ENCODE measurements around the gene ADGRL3. TPM values are rescaled to one million over a fixed set of nuclear protein-coding genes. Genes with fewer than 3 reads are reported as not detected.

The ADGRL3 gene
- total RNA-seq, 2 experiments from 2014 or later = not detected

GRCh38 chr4:61407642-61408618, 207.8 kb downstream of the ADGRL3 start:
- no peaks in the 10 kb centered on the region for H3K4me1 ChIP-seq (ENCODE audit: insufficient read depth, low read length, poor library complexity, severe bottlenecking)
- POLR2A ChIA-PET = interaction anchor here (0.7 to 1.0 kb wide), 2 partner anchors 12 to 467 kb away, joined by 3 to 5 read pairs; no protein-coding TSS in a partner anchor
- intact Hi-C loops (cut with micrococcal nuclease; ENCODE audit: unreplicated experiment) = no loop called here
- no peaks in the 10 kb centered on the region for H4K20me1 ChIP-seq (ENCODE audit: insufficient read depth, low read length)
- H3K27ac ChIP-seq (ENCODE audit: low read depth, low read length, poor library complexity, severe bottlenecking) = no peak overlapping the region
- H3K4me3 ChIP-seq (ENCODE audit: low read depth, low read length, poor library complexity, severe bottlenecking) = no peak overlapping the region
- no peak overlapping the region for H2AFZ ChIP-seq (ENCODE audit: low read length)
- TF ChIP-seq CTCF (conservative IDR thresholded peaks at IDR 0.05; ENCODE audit: low read length) (no peak), EZH2phosphoT487 (IDR thresholded peaks at IDR 0.05; ENCODE audit: borderline replicate concordance, low read depth, low read length) (no peak)
- H3K36me3 ChIP-seq (ENCODE audit: insufficient read depth, low read length) = no peaks in the 10 kb centered on the region
- H3K79me2 ChIP-seq (ENCODE audit: insufficient read depth, low read depth, low read length) = no peaks in the 10 kb centered on the region
- H3K9me3 ChIP-seq (ENCODE audit: low read length) = no peaks in the 10 kb centered on the region
- no peaks in the 10 kb centered on the region for H3K9me2 ChIP-seq (ENCODE audit: insufficient read depth, low read length)
- H3K4me2 ChIP-seq (ENCODE audit: low read length) = no peak overlapping the region
- no TSS peak for BruUV-seq (replicated peaks)
- DNase-seq (ENCODE audit: low spot score) = no peak
- CTCF ChIA-PET (ENCODE audit: unreplicated experiment) = no interaction called here

GRCh38 chr4:61408861-61409260, 208.7 kb downstream of the ADGRL3 start:
- no peak overlapping the region for H3K4me3 ChIP-seq (ENCODE audit: low read depth, low read length, poor library complexity, severe bottlenecking)
- POLR2A ChIA-PET = interaction anchor here (0.7 kb wide), 1 partner anchor 468 kb away, joined by 5 read pairs; no protein-coding TSS in a partner anchor
- no peak for TF ChIP-seq CTCF (conservative IDR thresholded peaks at IDR 0.05; ENCODE audit: low read length)
- H3K9me3 ChIP-seq (ENCODE audit: low read length) = no peaks in the 10 kb centered on the region
- CTCF ChIA-PET (ENCODE audit: unreplicated experiment) = no interaction called here
- no peak overlapping the region for H3K4me2 ChIP-seq (ENCODE audit: low read length)
- no peaks in the 10 kb centered on the region for H3K79me2 ChIP-seq (ENCODE audit: insufficient read depth, low read depth, low read length)
- no peaks in the 10 kb centered on the region for H4K20me1 ChIP-seq (ENCODE audit: insufficient read depth, low read length)
- H2AFZ ChIP-seq (ENCODE audit: low read length) = no peak overlapping the region
- H3K9me2 ChIP-seq (ENCODE audit: insufficient read depth, low read length) = no peaks in the 10 kb centered on the region
- H3K36me3 ChIP-seq (ENCODE audit: insufficient read depth, low read length) = no peaks in the 10 kb centered on the region
- intact Hi-C loops (cut with micrococcal nuclease; ENCODE audit: unreplicated experiment) = no loop called here
- no peak for DNase-seq (ENCODE audit: low spot score)
- BruUV-seq (replicated peaks) = no TSS peak
- H3K27ac ChIP-seq (ENCODE audit: low read depth, low read length, poor library complexity, severe bottlenecking) = no peak overlapping the region
- no peaks in the 10 kb centered on the region for H3K4me1 ChIP-seq (ENCODE audit: insufficient read depth, low read length, poor library complexity, severe bottlenecking)

- H3K9me2 ChIP-seq (ENCODE audit: insufficient read depth, low read length) = no peaks in the 10 kb centered on the region
- no peak overlapping the region for H2AFZ ChIP-seq (ENCODE audit: low read length)
- no peaks in the 10 kb centered on the region for H3K36me3 ChIP-seq (ENCODE audit: insufficient read depth, low read length)
- no peaks in the 10 kb centered on the region for H4K20me1 ChIP-seq (ENCODE audit: insufficient read depth, low read length)
- POLR2A ChIA-PET = interaction anchor here (0.7 to 1.1 kb wide), 2 partner anchors 9 to 11 kb away, joined by 3 read pairs; no protein-coding TSS in a partner anchor
- no peaks in the 10 kb centered on the region for H3K4me1 ChIP-seq (ENCODE audit: insufficient read depth, low read length, poor library complexity, severe bottlenecking)
- H3K9me3 ChIP-seq (ENCODE audit: low read length) = no peaks in the 10 kb centered on the region
- no peak overlapping the region for H3K4me2 ChIP-seq (ENCODE audit: low read length)
- no peak overlapping the region for H3K27ac ChIP-seq (ENCODE audit: low read depth, low read length, poor library complexity, severe bottlenecking)
- no peak for TF ChIP-seq EZH2phosphoT487 (IDR thresholded peaks at IDR 0.05; ENCODE audit: borderline replicate concordance, low read depth, low read length)
- no peak for TF ChIP-seq CTCF (conservative IDR thresholded peaks at IDR 0.05; ENCODE audit: low read length)
- no peak overlapping the region for H3K4me3 ChIP-seq (ENCODE audit: low read depth, low read length, poor library complexity, severe bottlenecking)
- DNase-seq (ENCODE audit: low spot score) = no peak
- no TSS peak for BruUV-seq (replicated peaks)
- H3K79me2 ChIP-seq (ENCODE audit: insufficient read depth, low read depth, low read length) = no peaks in the 10 kb centered on the region
- intact Hi-C loops (cut with micrococcal nuclease; ENCODE audit: unreplicated experiment) = no loop called here
- CTCF ChIA-PET (ENCODE audit: unreplicated experiment) = no interaction called here
Measured at GRCh38 chr4:61411241-61411640, 211.1 kb downstream of the ADGRL3 start.

Measured in OCI-LY7 (cell line).